ENCODE data around the gene TOM1L1.

The TOM1L1 gene

DNA sequence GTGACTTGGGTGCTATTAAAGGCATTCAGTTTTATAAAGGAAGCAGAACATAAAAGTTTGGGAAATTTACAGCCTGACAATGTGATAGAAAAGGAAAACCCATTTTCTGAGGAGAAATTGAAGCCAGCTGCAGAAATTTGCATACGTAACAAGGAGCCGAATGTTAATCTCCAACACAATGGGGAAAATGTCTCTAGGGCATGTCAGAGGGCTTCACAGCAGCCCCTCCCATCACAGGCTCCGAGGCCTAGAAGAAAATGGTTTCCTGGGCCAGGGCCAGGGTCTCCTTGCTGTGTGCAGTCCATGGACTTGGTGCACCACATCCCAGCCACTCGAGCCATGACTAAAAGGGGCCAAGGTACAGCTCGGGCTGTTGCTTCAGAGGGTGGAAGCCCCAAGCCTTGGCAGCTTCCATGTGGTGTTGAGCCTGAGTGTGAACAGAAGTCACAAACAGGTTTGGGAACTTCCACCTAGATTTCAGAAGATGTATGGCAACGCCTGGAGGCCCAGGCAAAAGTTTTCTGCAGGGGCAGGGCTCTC lies 23.9 kb upstream of the TOM1L1 start:
- Histone ChIP-seq H3K4me3 (replicated peaks; ENCODE audit: insufficient read depth, low read length) (no peak overlapping the region), H3K27me3 (ENCODE audit: insufficient read depth, poor library complexity, severe bottlenecking) (no peaks in the 10 kb centered on the region), H3K27ac (replicated peaks) (no peak overlapping the region)
- no peak for TF ChIP-seq POLR2AphosphoS5 (IDR thresholded peaks at IDR 0.05; ENCODE audit: low read depth)
- no peak for TF ChIP-seq REST (IDR thresholded peaks at IDR 0.05; ENCODE audit: insufficient replicate concordance, low read depth)
- no peak for TF ChIP-seq GABPA (IDR thresholded peaks at IDR 0.05; ENCODE audit: low read depth)
- TF ChIP-seq, protein P1, sequence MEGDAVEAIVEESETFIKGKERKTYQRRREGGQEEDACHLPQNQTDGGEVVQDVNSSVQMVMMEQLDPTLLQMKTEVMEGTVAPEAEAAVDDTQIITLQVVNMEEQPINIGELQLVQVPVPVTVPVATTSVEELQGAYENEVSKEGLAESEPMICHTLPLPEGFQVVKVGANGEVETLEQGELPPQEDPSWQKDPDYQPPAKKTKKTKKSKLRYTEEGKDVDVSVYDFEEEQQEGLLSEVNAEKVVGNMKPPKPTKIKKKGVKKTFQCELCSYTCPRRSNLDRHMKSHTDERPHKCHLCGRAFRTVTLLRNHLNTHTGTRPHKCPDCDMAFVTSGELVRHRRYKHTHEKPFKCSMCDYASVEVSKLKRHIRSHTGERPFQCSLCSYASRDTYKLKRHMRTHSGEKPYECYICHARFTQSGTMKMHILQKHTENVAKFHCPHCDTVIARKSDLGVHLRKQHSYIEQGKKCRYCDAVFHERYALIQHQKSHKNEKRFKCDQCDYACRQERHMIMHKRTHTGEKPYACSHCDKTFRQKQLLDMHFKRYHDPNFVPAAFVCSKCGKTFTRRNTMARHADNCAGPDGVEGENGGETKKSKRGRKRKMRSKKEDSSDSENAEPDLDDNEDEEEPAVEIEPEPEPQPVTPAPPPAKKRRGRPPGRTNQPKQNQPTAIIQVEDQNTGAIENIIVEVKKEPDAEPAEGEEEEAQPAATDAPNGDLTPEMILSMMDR (IDR thresholded peaks at IDR 0.05; ENCODE audit: insufficient read depth, low read length) = no peak
- TF ChIP-seq SPI1 (IDR thresholded peaks at IDR 0.05; ENCODE audit: borderline replicate concordance, low read depth) = no peak
- DNase-seq (ENCODE audit: low read depth in 1 of 2, low spot score in 1 of 2) = no peak

DNA sequence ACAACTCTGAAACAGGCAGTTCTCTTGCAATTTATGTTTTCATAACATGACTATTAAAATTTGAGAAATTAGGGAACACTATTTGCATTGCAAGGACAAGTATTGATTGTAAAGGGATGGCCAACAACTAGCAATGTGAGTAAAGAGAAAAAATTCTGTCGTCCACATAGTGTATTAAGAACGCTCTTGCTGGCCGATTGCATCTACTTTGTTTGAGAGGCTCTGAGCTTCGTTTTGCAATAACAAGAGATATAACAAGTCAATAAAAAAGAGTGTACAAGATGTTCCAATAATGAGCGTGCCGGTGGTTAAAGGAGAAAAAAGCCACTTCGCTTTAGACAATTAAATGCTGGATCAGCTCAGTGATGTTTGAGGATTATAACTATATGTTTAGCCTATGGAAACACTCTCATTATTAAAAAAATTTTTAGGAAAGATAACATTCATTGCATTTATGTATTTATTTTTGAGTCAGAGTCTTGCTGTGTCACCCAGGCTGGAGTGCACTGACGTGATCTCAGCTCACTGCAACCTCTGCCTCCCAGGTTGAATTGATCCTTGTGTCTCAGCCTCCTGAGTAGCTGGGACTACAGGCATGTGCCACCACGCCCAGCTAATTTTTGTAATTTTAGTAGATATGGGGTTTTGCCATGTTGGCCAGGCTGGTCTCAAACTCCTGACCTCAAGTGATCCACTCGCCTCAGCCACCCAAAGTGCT lies 19.2 kb upstream of the TOM1L1 start:
- TF ChIP-seq REST (IDR thresholded peaks at IDR 0.05; ENCODE audit: insufficient replicate concordance, low read depth) = no peak
- TF ChIP-seq POLR2AphosphoS5 (IDR thresholded peaks at IDR 0.05; ENCODE audit: low read depth) = no peak
- no peak for TF ChIP-seq GABPA (IDR thresholded peaks at IDR 0.05; ENCODE audit: low read depth)
- TF ChIP-seq SPI1 (IDR thresholded peaks at IDR 0.05; ENCODE audit: borderline replicate concordance, low read depth) = no peak
- TF ChIP-seq, protein P1 (IDR thresholded peaks at IDR 0.05; ENCODE audit: insufficient read depth, low read length) = no peak

DNA sequence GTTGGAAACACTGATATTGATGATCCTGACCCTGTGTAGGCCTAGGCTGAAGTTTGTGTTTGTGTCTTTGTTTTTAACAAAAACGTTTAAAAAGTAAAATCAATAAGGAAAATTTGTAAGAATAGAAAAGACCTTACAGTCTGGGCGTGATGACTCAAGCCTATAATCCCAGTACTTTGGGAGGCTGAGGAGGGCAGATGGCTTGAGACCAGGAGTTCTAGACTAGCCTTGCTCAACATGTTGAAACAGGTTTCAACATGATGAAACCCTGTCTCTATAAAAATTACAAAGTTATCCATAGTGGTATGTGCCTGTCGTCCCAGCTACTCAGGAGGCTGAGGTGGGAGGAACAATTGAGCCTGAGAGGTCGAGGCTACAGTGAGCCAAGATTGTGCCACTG lies 18.3 kb upstream of the TOM1L1 start:
- no peak overlapping the region for H3K4me3 ChIP-seq (replicated peaks; ENCODE audit: insufficient read depth, low read length)
- DNase-seq (ENCODE audit: low read depth in 1 of 2, low spot score in 1 of 2) = no peak
- no peak for TF ChIP-seq REST (IDR thresholded peaks at IDR 0.05; ENCODE audit: insufficient replicate concordance, low read depth)
- TF ChIP-seq SPI1 (IDR thresholded peaks at IDR 0.05; ENCODE audit: borderline replicate concordance, low read depth) = no peak
- TF ChIP-seq POLR2AphosphoS5 (IDR thresholded peaks at IDR 0.05; ENCODE audit: low read depth) = no peak

More for the DNA sequence above, 19.2 kb upstream of the TOM1L1 start:
- Histone ChIP-seq H3K4me3 (replicated peaks; ENCODE audit: insufficient read depth, low read length) (no peak overlapping the region), H3K27ac (replicated peaks) (no peak overlapping the region), H3K27me3 (ENCODE audit: insufficient read depth, poor library complexity, severe bottlenecking) (peaks cover 3% of the 10 kb centered on the region)
- DNase-seq (ENCODE audit: low read depth in 1 of 2, low spot score in 1 of 2) = no peak

More for the DNA sequence above, 18.3 kb upstream of the TOM1L1 start:
- peaks cover 3% of the 10 kb centered on the region for H3K27me3 ChIP-seq (ENCODE audit: insufficient read depth, poor library complexity, severe bottlenecking)
- no peak overlapping the region for H3K27ac ChIP-seq (replicated peaks)
